Measurements from ENCODE around the gene GASK1A.
"Not testable (repeated sequence)": the region's sequence is repeated elsewhere in the genome, so short reads cannot be mapped to it uniquely, and the experiment has no call there.

Gene GASK1A

GRCh38 chr3:43032646-43033628 lies 53.8 kb downstream of the GASK1A start:
- no peak for DNase-seq

GRCh38 chr3:43034200-43034599 lies 55.1 kb downstream of the GASK1A start:
- DNase-seq = no peak

GRCh38 chr3:43034911-43035310 lies 55.8 kb downstream of the GASK1A start:
- no peak for DNase-seq

- no peak for DNase-seq
Observed at GRCh38 chr3:43035801-43036365, 56.8 kb downstream of the GASK1A start.

GRCh38 chr3:43036621-43037423 lies 57.7 kb downstream of the GASK1A start:
- no peak for DNase-seq

- DNase-seq = no peak
Observed at GRCh38 chr3:43038010-43038409, 58.9 kb downstream of the GASK1A start.

- no peak for DNase-seq
Observed at GRCh38 chr3:43041517-43041916, 62.4 kb downstream of the GASK1A start.

- DNase-seq = no peak
Observed at GRCh38 chr3:43043071-43043766, 64.1 kb downstream of the GASK1A start.

GRCh38 chr3:43043793-43044192 lies 64.7 kb downstream of the GASK1A start:
- DNase-seq = no peak

- not testable (repeated sequence) for DNase-seq
Observed at GRCh38 chr3:43045079-43045478, 66.0 kb downstream of the GASK1A start.

- no peak for DNase-seq
Observed at GRCh38 chr3:43046583-43046982, 67.5 kb downstream of the GASK1A start.

- no peak for DNase-seq
Observed at GRCh38 chr3:43048470-43048869, 69.4 kb downstream of the GASK1A start.

- DNase-seq = no peak
Observed at GRCh38 chr3:43053291-43053690, 74.2 kb downstream of the GASK1A start.

- no peak for DNase-seq
Observed at GRCh38 chr3:43054754-43055153, 75.6 kb downstream of the GASK1A start.

- DNase-seq = no peak
Observed at GRCh38 chr3:43055393-43055792, 76.3 kb downstream of the GASK1A start.

- no peak for DNase-seq
Observed at GRCh38 chr3:43055806-43056770, 77.0 kb downstream of the GASK1A start.

- no peak for DNase-seq
Observed at GRCh38 chr3:43059456-43059855, 80.3 kb downstream of the GASK1A start.

GRCh38 chr3:43061101-43061895 lies 82.2 kb downstream of the GASK1A start:
- no peak for DNase-seq

- no peak for DNase-seq
Observed at GRCh38 chr3:43062040-43062563, 83.0 kb downstream of the GASK1A start.

- no peak for DNase-seq
Observed at GRCh38 chr3:43062564-43063040, 83.5 kb downstream of the GASK1A start.
